Posterior vena cava (tissue), 2 donors: ENCODE results near the gene SIGMAR1. TPM values are rescaled to one million over a fixed set of nuclear protein-coding genes. Genes with fewer than 3 reads are reported as not detected.
A peak's percentile ranks its signal among the peaks of the same experiment; 100 is the strongest.

Source experiments
- DNase-seq: peaks from one replicate; pipeline ENCODE4 v3.0.0-alpha.2; 2020; ENCODE audit warnings: low spot score
- intact Hi-C, 2 donors: fragments of 100-400 bp; cut with DNase I; formaldehyde crosslinking; loops; one replicate each; pipeline versions ENCODE4 v1.14.1 to v1.14.2; 2022 to 2023
- long read RNA-seq, 2 donors: library from polyadenylated mRNA; unstranded; transcript quantifications; one replicate each; pipeline ENCODE4 v2.0.0, GENCODE V29; 2020 to 2021
- total RNA-seq, 2 donors: library from RNA; stranded (reverse); fragmentation: NEBNext Ultra II Directional; extraction: Animal tissue kit (Norgen Biotek cat#: 25700); gene quantifications; one replicate each; pipeline ENCODE4 v1.2.1, GENCODE V29; 2021
- donor health status: DM: yes; HTN: yes; CAD: no.
- donor health status: DM: yes; HTN: yes; CAD: no.

SIGMAR1 gene
- total RNA-seq: 10 to 100 TPM; 38.1 to 48.5 TPM
- long read RNA-seq, donor 1, transcript SIGMAR1-201 (4 exons, 1,656 nt): major isoform, 36 of 50 reads
- long read RNA-seq, donor 1, partial matches to known transcripts: 1 of 50 reads
- long read RNA-seq, donor 1, other reads (novel, unspliced or antisense): 9 of 50 reads
- long read RNA-seq, donor 2, transcript SIGMAR1-207 (3 exons, 610 nt): minor isoform, 5 of 237 reads
- long read RNA-seq, donor 2, transcript SIGMAR1-202 (4 exons, 1,582 nt): minor isoform, 5 of 237 reads
- long read RNA-seq, donor 2, transcript SIGMAR1-201 (4 exons, 1,656 nt): major isoform, 199 of 237 reads
- long read RNA-seq, donor 2, partial matches to known transcripts: 10 of 237 reads
- long read RNA-seq, donor 2, other reads (novel, unspliced or antisense): 15 of 237 reads

DNA sequence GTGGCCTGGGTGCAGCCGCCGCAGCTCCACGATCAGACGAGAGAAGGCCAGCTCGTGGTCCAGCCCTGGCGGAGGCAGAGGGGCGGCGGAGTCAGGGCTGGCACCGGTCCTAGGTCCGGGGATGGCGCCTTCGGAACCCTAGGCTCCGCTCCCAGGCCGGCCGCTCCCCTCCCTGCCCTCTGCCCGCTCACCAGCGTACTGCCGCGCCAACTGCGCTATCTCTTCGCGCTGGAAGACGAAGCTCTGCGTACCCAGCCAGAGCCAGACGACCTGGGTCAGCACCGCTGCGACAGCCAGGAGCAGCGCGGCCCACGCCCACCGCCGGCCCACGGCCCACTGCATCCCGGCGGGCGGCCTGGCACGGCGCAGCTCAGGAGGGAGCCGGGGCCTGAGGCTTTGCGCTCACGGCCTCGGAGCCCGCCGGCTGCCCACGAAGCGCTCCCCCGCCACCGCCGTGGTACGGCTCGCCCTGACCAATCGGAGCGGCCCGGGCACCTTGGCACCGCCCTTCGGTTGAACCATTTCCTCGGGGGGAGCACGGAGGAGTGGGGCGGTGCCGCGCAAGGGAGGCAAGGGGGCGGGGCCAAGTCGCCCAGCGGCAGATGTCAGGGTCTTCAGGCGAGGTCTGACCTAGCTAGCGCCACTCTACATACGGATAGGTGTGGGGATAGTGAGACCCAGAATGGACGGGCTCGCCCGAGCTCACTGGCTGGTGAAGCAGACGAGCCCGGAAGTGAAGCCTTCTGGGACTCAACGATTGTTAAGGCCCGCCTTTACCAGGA, at the start of gene SIGMAR1:
Gene SIGMAR1, minus strand, starts transcription at position 432 of the 782 bp plus-strand sequence. Its CDS starts 90 bp downstream, at position 342.
- intact Hi-C loops: no loop called here
- peak; percentile 98 for DNase-seq

DNA sequence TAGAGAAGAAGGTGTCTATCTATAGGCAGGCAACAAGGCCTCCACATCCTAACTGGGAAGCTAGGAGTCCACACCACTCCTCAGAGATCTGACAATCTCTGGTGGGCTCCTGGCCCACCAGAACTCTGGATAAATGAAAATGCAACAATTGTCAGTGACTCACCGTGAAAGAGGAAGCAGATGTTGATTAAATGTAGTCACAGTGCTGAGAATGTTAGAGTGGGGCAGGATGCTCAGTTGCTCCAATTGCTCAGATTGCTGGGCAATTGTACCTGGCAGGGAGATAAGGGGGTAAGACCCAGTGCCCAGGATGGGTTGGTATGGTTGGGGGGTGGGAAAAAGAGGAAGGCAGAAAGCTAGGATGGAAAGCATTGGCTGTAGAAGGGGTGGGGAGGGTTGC, 49.1 kb upstream of the SIGMAR1 start:
- DNase-seq: no peak

DNA sequence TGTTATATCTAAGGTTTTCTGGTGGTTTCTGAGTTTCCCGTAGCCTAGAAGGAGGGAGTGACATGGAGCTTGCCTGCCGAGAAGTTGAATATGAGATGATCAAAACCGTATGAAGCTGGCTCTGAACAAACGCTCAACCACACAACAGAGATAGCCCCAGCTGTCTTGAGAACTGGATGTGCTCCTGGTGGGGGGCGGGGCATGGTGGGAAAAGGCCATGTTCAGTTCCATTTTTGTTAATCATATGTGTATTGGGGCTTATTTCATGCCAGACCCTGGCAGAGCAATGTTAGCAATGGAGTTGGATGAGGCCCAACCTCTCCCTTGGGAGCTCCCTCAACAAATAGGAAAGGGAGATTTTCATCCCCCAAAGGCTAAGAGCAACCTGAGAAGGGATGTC, 48.6 kb upstream of the SIGMAR1 start:
- intact Hi-C loops: no loop called here
- peak; percentile 94 for DNase-seq

More for the DNA sequence above, 49.1 kb upstream of the SIGMAR1 start:
- intact Hi-C loops: no loop called here

DNA sequence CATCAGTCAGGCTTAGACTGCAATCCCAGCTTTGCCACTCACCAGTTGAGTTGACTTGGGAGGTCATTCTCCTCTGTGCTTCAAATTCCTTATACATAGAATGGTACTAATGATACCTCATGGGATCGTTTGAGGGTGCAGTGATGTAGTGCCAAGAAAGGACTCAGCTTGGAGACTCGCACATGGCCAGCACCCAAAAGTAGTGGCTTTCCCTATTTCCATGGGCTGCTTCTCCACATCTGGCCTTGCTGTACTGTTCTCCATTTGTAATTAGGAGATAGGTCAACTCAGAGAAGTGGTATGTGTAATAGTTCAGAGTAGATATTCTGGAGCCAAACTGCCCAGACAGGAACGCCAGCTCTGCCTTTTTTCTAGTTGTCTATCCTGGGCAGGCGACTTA, 48.0 kb upstream of the SIGMAR1 start:
- DNase-seq: no peak
- intact Hi-C loops: no loop called here

DNA sequence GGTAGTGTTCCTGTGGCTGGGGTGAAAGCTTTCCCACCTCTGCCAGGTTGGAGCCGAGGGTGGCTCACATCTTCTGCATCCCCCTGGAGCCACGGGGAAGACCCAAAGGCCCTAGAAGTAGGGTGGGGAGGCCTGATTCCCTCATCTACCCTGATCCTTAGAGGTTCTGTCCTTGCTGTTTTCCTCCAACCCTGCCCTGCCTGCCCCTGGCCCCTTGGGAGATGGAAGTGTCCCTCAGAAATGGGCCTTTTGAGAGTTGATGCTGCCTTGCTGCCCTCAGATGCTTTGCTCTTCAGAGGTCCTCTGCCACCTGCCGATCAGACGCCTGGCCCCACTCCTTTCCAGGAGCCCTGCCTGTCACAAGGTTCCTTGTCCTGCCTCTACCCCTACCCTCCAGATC, 47.2 kb upstream of the SIGMAR1 start:
- intact Hi-C loops: no loop called here
- DNase-seq: no peak

DNA sequence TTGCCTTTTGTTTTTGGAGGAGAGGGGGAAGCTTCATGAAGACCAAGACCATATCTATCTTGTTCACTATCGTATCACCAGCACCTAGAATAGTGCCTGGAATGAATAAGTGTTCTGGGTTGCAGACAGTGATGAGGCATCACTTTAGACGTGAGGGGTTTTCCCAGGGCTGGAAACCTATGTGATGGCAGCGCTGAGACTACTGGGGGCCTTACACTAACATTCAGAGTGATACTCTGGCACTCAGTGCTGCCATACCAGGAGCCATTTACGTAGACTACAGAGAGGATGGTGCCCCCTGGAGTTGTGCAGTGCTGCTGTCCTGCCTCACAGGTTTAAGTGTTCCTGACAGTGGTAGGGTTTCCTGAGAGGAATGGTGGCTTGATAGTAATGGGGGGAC, 46.6 kb upstream of the SIGMAR1 start:
- intact Hi-C loops: no loop called here
- no peak for DNase-seq

DNA sequence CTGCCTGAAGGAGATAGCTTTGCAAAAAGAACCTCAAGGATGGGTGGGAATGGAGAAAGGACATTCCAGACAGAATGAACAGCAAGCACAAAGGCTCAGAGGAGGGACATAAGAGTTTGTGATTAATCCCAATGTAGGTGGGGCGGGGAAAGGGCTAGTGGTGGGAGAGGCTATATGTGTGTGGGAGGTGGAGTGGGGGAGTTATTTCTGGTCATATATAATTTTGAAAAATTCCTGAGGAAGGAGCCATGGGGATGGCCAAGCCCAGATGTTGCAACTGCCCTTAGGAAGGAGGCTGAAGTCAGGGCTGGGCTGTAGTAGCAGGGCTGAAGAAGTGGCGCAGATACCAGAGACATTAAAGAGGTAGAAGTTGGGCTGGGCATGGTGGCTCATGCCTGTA, 38.3 kb upstream of the SIGMAR1 start:
- intact Hi-C loops: no loop called here
- no peak for DNase-seq

DNA sequence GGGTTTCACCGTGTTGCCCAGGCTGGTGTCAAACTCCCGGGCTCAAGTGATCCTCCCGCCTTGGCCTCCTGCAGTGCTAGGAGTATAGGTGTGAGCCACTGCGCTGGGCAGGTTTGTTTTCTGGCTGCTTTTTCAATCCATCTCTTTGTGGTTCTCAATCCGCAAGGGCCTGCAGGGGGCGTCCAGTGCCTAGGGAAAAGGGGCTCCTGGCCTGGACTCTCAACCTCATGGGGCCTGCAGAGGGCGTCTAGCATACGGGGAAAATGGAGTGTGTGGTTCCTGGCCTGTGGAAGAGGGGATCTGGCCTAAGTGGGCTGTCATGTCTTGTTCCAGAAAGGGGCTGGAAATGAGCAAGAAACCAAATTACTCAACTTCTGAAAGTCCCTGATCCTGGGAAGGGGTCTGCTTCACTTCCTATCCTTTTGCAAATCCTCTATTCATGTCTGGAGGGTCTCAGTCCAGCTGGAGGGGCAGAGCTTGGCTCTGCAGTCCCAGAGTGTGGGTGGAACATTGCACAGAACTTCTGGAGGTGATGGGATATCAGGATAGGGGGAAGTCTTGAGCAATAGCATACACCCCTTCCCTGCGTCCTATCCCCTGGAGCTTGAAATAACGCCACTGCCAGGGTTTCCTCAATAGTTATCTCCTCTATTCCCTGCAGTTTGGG, 37.6 kb upstream of the SIGMAR1 start:
- DNase-seq: peak; percentile 93

DNA sequence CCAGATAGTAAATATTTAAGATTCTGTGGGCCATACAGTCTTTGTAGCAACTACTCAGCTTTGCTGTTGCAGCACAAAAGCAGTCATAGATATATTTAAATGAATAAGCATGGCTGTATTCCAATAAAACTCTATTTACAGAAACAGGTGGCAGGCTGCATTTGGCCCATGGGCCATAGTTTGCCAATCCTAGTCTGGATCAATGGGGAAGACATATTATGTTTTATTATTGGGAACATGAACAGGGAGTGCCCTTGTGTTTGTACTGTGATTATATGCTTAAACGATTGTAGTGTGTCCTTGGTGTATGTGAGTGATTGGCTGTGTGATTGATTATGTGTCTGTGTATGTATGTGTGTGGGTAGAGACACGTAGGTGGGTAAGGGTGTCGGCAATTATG, 36.9 kb upstream of the SIGMAR1 start:
- intact Hi-C loops: no loop called here

More for the DNA sequence above, 37.6 kb upstream of the SIGMAR1 start:
- intact Hi-C loops: no loop called here

DNA sequence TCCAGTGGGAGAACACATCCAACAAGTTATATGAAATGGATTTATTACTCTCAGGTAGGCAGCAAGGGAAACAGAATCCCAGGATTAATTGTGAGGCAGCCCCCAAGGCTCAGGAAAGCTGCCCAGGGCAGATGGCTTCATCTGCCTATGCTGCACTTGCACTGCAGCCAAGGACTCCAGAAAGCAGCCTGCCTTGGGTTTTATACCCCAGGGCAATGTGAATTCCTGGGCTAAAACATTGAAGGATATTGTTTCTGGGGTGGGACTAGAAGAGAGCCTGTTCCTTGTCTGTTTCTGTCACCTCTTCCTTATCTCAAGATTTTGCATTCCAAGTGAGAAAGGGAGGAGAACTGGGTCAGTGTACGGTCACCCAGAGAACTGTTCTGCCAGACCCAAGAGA, 33.7 kb upstream of the SIGMAR1 start:
- DNase-seq: no peak
- intact Hi-C loops: no loop called here

More for the DNA sequence above, 36.9 kb upstream of the SIGMAR1 start:
- DNase-seq: no peak

DNA sequence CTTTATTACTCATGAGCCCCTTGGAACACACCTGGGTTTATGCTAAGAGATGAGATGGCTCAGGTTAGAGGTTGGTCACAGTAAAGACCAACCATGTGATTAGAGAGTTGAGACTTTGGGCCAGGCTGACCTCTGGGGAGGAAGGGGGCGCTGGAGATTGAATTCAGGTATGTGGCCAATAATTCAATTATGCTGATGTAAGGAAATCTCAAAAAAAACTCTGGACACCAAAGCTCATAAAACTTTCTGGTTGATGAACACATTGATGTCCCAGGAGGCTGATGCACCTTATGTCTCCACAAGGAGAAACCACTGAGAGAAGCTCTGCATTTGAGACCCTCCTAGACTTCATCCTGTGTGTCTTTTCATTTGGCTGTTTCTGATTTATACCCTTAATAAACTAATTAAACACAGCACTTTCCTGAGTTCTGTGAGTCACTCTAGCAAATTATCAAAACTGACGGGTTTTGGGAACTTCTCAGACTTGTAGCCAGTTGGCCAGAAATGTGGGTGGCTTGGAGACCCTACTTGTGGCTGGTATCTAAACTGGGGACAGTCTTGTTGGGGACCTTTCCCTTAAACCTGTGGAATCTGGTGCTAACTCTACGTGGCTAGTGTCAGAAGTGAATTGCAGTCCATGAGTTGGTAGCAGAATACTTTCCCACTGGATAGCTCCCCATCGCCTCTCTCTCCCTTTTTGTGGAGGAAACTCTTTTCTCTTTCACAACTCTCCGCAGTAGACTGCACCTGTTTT, 32.4 kb upstream of the SIGMAR1 start:
- no peak for DNase-seq
- intact Hi-C loops: no loop called here

DNA sequence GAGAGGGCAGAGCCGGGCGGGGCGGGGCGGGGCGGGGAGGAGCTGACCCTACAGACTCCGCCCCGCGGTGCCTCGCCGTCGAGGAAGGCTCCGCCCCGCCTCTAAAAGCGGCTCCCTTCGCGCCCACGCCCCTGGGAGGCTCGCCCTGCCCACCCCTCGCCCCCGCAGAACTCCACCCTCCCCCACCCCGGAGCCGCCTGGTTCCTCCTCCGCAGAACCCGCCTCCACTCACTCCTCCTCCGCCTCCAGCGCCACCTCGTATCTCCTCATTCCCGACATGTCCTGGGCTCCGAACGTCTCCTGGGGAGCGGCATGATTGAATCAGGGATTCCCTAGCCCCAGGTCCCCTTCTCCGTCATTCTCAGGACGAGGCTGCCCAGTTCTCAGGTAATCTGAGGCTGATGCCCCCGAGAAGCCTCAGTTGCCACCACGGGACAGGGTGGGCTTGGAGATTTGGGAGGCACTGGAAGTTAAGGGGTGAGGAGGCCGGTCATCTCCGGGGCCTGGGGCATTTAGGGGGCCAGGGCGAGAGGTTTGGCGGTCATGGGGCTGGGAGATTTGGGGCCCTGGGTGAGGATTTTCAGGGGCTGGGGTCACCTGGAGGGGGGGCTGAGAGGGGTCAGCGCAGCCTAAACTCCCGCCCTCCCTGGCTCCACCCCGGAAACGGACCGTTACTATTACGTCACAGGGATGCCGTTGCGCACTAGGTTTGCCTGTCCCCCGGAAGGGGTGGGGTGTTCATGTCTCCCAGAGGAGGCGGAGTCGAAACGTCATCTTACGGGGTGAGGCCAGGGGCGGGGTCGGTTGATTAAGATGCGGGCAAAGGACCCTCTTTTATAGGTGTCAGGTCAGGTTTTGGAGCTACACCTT, 28.0 kb upstream of the SIGMAR1 start:
- DNase-seq: peak; percentile 98
- intact Hi-C loops: no loop called here

DNA sequence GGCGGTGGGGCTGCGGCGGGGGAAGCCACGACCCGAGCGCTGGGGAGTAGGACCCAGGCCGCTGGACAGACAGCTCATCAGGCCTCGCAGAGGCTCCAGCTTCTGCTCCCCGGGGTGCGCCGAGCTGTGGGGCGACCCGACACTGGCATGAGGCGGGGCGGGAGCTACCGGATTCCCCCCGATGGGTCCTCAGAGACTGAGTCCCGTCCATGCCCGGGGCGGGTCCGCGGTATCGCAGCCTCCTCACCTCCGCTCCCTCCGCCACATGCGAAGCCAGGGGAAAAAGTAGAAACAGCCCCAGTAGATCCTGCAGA, 27.4 kb upstream of the SIGMAR1 start:
- no peak for DNase-seq
- intact Hi-C loops: no loop called here

DNA sequence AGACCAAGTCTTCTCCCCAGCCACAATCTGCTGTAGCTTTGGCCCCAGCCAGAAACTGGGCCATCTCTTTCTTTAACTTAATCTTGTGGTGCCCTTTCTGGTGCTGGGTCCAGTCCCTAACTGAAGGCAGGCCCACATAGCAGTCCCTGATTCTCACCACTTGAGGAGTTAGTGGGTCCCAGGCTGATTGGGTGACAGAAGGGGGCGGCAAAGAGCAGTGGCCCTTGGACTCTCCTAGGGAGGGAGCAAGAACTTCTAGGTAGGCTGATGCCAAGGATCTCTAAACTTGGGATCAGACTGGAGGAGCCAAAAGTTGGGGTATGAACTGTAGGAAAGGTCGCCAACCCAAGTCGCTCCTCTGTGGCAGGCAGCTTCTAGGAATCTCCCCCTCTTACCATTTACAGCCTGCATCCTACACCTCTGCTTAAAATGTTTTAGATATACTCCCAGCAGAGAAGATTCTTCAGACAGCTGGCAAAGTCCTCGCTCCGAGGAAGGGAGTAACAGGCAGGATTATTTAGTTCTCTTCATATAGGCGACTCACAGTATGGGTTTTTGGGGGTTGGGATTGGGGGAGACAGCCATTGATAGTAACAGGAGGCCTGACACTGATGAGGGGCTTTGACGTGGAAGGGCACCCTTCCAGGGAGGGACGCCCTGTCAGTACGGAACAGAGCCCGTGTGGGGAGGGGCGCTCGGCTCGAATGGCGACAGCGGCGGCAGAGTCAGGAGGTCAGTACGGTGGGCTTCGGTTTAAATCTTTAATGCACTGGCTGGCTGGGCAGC, 26.9 kb upstream of the SIGMAR1 start:
- intact Hi-C loops: no loop called here
- peak; percentile 95 for DNase-seq

DNA sequence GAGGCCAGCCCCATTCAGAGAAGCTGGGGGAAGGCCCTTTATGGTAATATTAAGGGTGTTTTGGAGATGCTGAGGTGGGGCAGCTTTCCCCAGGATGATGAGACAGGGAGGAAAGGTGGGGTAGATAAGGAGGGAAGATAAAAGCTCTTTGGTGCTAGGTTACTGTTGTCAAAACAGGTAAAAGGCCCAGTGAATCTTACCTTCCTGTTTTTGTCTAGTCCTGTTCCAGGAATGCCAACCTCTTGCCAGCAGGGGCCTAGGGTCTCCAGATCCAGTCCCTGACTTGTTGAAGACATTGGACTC, 25.7 kb upstream of the SIGMAR1 start:
- intact Hi-C loops: no loop called here

DNA sequence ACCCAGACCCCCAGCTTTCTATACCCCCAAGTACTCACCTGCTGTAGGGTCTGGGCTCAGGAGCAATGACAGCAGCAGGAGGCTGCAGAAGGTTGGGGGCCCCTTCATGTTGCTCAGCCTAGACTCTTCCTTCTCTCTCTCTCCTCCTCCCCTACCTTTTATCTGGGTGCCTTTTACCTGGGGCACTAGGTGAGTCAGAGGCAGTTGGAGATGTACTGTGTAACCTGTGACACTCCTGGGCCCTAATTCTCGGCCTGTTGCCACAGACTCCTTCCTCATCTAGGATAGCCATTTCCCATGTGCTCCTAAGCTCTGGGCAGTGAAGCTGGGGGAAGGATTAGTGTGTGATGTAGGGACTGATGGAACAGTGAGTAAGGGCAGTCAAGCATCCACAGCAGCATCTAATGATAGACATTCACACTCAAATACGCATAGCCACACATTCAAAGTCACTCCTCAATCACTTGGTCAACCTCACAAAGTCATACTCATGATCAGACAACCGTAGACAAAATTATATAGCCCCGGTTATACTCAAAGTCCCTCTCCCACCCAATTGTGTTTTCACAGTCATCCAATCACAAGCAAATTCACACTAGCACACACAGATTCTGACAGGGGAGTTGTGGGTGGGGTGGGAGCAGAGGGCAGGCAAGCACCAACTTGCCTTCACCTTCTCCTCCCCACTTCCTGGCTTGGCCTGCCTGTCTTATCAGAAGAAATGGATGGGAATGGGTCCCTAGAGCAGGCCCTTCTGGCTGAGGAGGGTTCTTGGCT, 25.1 kb upstream of the SIGMAR1 start, which contains the start of gene CCL27:
Gene CCL27, minus strand, starts transcription at position 132 of the 777 bp plus-strand sequence. Its CDS starts 24 bp downstream, at position 108.
- DNase-seq: no peak
- intact Hi-C loops: no loop called here

More for the DNA sequence above, 25.7 kb upstream of the SIGMAR1 start:
- no peak for DNase-seq

DNA sequence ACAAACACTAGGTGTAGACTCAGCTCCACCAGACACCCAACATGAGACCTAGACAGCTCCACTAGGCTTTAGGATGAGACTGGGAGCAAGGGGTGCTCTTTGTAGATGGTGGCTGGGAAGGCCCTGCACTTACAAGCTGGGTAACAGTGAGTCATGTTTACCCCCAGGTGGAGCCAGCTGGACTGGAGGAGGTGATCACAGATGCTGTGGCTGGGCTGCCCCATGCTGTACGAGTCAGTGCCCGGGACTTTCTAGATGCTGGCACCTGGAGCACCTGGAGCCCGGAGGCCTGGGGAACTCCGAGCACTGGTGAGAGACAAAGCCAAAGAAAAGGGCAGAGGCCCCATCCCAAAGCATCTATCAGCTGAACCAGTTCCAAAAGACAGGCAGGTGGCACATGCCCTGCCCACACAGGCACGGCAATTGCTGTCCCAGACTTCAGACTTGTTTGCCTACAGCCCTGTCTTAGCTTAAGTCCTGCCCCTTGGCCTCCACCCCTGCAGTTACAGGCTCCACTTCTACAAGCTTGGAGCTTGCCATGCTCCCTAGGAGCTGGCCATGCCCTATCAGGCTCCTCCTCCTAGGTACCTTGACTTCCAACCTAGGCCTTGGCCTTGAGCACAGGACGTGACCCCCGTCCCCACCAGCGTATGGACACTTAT, 22.1 kb upstream of the SIGMAR1 start:
- no peak for DNase-seq
- intact Hi-C loops: no loop called here
